KOPT-K1 (cell line): Measurements from ENCODE around the gene TDRD6.
"Not testable (repeated sequence)": the region's sequence is repeated elsewhere in the genome, so short reads cannot be mapped to it uniquely, and the experiment has no call there.

ENCODE experiments used
- H3K27ac ChIP-seq: fragments of 200-600 bp; sonication (generic); 2 replicates; pipeline ENCODE4 v1.5.1; 2016; ENCODE audit warnings: antibody characterized with exemption, mild to moderate bottlenecking, low read depth, low read length; ENCODE audit not compliant: poor library complexity, severe bottlenecking
- H3K36me3 ChIP-seq: fragments of 200-600 bp; sonication (generic); 2 replicates; pipeline ENCODE4 v1.5.1; 2017; ENCODE audit warnings: antibody characterized with exemption, mild to moderate bottlenecking, low read length, moderate library complexity; ENCODE audit not compliant: insufficient read depth
- H3K9me3 ChIP-seq: fragments of 200-600 bp; sonication (generic); 2 replicates; pipeline ENCODE4 v1.5.1; 2017; ENCODE audit warnings: antibody characterized with exemption, low read length, mild to moderate bottlenecking; ENCODE audit not compliant: insufficient read depth, poor library complexity, severe bottlenecking

Gene TDRD6

GRCh38 chr6:46687619-46688097 lies at the start of gene TDRD6:
TDRD6 (plus strand) TSS chr6:46687885; CDS start chr6:46688129, 244 bp downstream.
- Histone ChIP-seq H3K36me3 (no peaks in the 10 kb centered on the region), H3K9me3 (no peaks in the 10 kb centered on the region), H3K27ac (no peak within 1 kb of the TSS)

GRCh38 chr6:46637933-46638332 lies 49.8 kb upstream of the TDRD6 start:
- Histone ChIP-seq H3K9me3 (no peaks in the 10 kb centered on the region), H3K27ac (no peak overlapping the region), H3K36me3 (no peaks in the 10 kb centered on the region)

- H3K27ac ChIP-seq, result no peak overlapping the region
These were observed 49.0 kb upstream of the TDRD6 start for GRCh38 chr6:46638650-46639049.

GRCh38 chr6:46642928-46643751 lies 44.5 kb upstream of the TDRD6 start:
- H3K36me3 ChIP-seq, result no peaks in the 10 kb centered on the region
- H3K9me3 ChIP-seq, result no peaks in the 10 kb centered on the region
- H3K27ac ChIP-seq, result no peak overlapping the region

More at GRCh38 chr6:46638650-46639049, 49.0 kb upstream of the TDRD6 start:
- H3K36me3 ChIP-seq, result no peaks in the 10 kb centered on the region
- H3K9me3 ChIP-seq, result no peaks in the 10 kb centered on the region

- Histone ChIP-seq H3K27ac (no peak overlapping the region), H3K9me3 (no peaks in the 10 kb centered on the region), H3K36me3 (no peaks in the 10 kb centered on the region)
These were observed 42.4 kb upstream of the TDRD6 start for GRCh38 chr6:46645265-46645664.

GRCh38 chr6:46648108-46648507 lies 39.6 kb upstream of the TDRD6 start:
- not testable (repeated sequence) for H3K27ac ChIP-seq, H3K9me3 ChIP-seq, H3K36me3 ChIP-seq

- peaks cover 4% of the 10 kb centered on the region for H3K9me3 ChIP-seq
- no peaks in the 10 kb centered on the region for H3K36me3 ChIP-seq
- H3K27ac ChIP-seq, result no peak overlapping the region
These were observed 38.7 kb upstream of the TDRD6 start for GRCh38 chr6:46648869-46649492.

GRCh38 chr6:46651006-46651405 lies 36.7 kb upstream of the TDRD6 start:
- no peaks in the 10 kb centered on the region for H3K36me3 ChIP-seq
- peaks cover 4% of the 10 kb centered on the region for H3K9me3 ChIP-seq
- H3K27ac ChIP-seq, result no peak overlapping the region

GRCh38 chr6:46651816-46652215 lies 35.9 kb upstream of the TDRD6 start:
- H3K9me3 ChIP-seq, result peaks cover 4% of the 10 kb centered on the region
- H3K27ac ChIP-seq, result no peak overlapping the region
- H3K36me3 ChIP-seq, result no peaks in the 10 kb centered on the region

- H3K9me3 ChIP-seq, result peaks cover 4% of the 10 kb centered on the region
- no peaks in the 10 kb centered on the region for H3K36me3 ChIP-seq
- H3K27ac ChIP-seq, result no peak overlapping the region
These were observed 35.5 kb upstream of the TDRD6 start for GRCh38 chr6:46652232-46652602.

GRCh38 chr6:46652603-46653438 lies 34.9 kb upstream of the TDRD6 start, which contains the start of the genes CYP39A1 and SLC25A27:
CYP39A1 (minus strand) TSS chr6:46652818; CDS start chr6:46652582, 236 bp downstream.
SLC25A27 (plus strand) TSS chr6:46652975; CDS start chr6:46653193, 218 bp downstream.
- no peak within 1 kb of the TSS for H3K27ac ChIP-seq
- peaks cover 4% of the 10 kb centered on the region for H3K9me3 ChIP-seq

GRCh38 chr6:46653439-46654195 lies 34.1 kb upstream of the TDRD6 start:
- peaks cover 4% of the 10 kb centered on the region for H3K9me3 ChIP-seq
- no peaks in the 10 kb centered on the region for H3K36me3 ChIP-seq
- H3K27ac ChIP-seq, result no peak overlapping the region

More at GRCh38 chr6:46652603-46653438, 34.9 kb upstream of the TDRD6 start, which contains the start of the genes CYP39A1 and SLC25A27:
- no peaks in the 10 kb centered on the region for H3K36me3 ChIP-seq

GRCh38 chr6:46655803-46656202 lies 31.9 kb upstream of the TDRD6 start:
- peaks cover 4% of the 10 kb centered on the region for H3K9me3 ChIP-seq
- no peak overlapping the region for H3K27ac ChIP-seq
- no peaks in the 10 kb centered on the region for H3K36me3 ChIP-seq

GRCh38 chr6:46657642-46658041 lies 30.0 kb upstream of the TDRD6 start:
- Histone ChIP-seq H3K36me3 (no peaks in the 10 kb centered on the region), H3K27ac (no peak overlapping the region)

More at GRCh38 chr6:46657642-46658041, 30.0 kb upstream of the TDRD6 start:
- peaks cover 1% of the 10 kb centered on the region for H3K9me3 ChIP-seq
